MM.1S (cell line): ENCODE results near the gene NR5A2.

Experiments used
- DNase-seq: peaks from one replicate; pipeline ENCODE4 v3.0.0-alpha.2; 2015
- H2AFZ ChIP-seq: fragments of 300-600 bp; sonication (generic); 2 replicates; pipeline ENCODE4 v1.6.0; 2016; ENCODE audit warnings: antibody characterized with exemption, low read length
- H3F3A ChIP-seq: fragments of 300-600 bp; sonication (generic); 2 replicates; pipeline ENCODE4 v1.6.1; 2016; ENCODE audit warnings: mild to moderate bottlenecking, antibody characterized with exemption, low read length, moderate library complexity, mixed read lengths; ENCODE audit not compliant: insufficient read depth
- H3K27ac ChIP-seq: fragments of 300-600 bp; sonication (generic); 2 replicates; pipeline ENCODE4 v1.5.1; 2016; ENCODE audit warnings: mild to moderate bottlenecking, low read length
- H3K27me3 ChIP-seq: fragments of 300-600 bp; sonication (generic); replicated peaks from 2 replicates; pipeline ENCODE4 v1.6.0; 2016; ENCODE audit warnings: low read length; ENCODE audit not compliant: insufficient read depth
- H3K36me3 ChIP-seq: fragments of 300-600 bp; sonication (generic); replicated peaks from 2 replicates; pipeline ENCODE4 v1.6.1; 2016; ENCODE audit warnings: mild to moderate bottlenecking, low read length, mixed read lengths; ENCODE audit not compliant: insufficient read depth
- H3K4me1 ChIP-seq: fragments of 300-600 bp; sonication (generic); 2 replicates; pipeline ENCODE4 v1.6.1; 2016; ENCODE audit warnings: low read length, mixed read lengths
- H3K4me2 ChIP-seq: fragments of 300-600 bp; sonication (generic); 2 replicates; pipeline ENCODE4 v1.6.0; 2016; ENCODE audit warnings: low read depth, low read length
- H3K4me3 ChIP-seq: fragments of 300-600 bp; sonication (generic); 2 replicates; pipeline ENCODE4 v1.5.1; 2016; ENCODE audit warnings: low read length, mixed read lengths
- H3K79me2 ChIP-seq: fragments of 300-600 bp; sonication (generic); 2 replicates; pipeline ENCODE4 v1.6.1; 2016; ENCODE audit warnings: mixed run types, low read length, mixed read lengths
- H3K9ac ChIP-seq: fragments of 300-600 bp; sonication (generic); 2 replicates; pipeline ENCODE4 v1.6.1; 2016; ENCODE audit warnings: low read length, mixed read lengths
- H3K9me2 ChIP-seq: fragments of 300-600 bp; sonication (generic); replicated peaks from 2 replicates; pipeline ENCODE4 v1.6.1; 2016; ENCODE audit warnings: mild to moderate bottlenecking, low read length, mixed read lengths; ENCODE audit not compliant: insufficient read depth
- H3K9me3 ChIP-seq: fragments of 300-600 bp; sonication (generic); replicated peaks from 2 replicates; pipeline ENCODE4 v1.6.1; 2016; ENCODE audit warnings: mild to moderate bottlenecking, low read length, mixed read lengths; ENCODE audit not compliant: insufficient read depth
- H4K20me1 ChIP-seq: fragments of 300-600 bp; sonication (generic); 2 replicates; pipeline ENCODE4 v1.6.1; 2016; ENCODE audit warnings: mild to moderate bottlenecking, low read length, moderate library complexity, mixed read lengths; ENCODE audit not compliant: insufficient read depth
- CTCF ChIP-seq: fragments of 300-600 bp; sonication (generic); IDR thresholded peaks from 2 replicates; pipeline ENCODE4 v1.5.1; 2016; ENCODE audit warnings: antibody characterized with exemption, low read length, mixed read lengths
- EZH2 ChIP-seq: fragments of 300-600 bp; sonication (generic); optimal IDR thresholded peaks from 2 replicates; pipeline ENCODE3; 2017; ENCODE audit warnings: low read depth, mild to moderate bottlenecking, antibody characterized with exemption, low read length, mixed read lengths
- EZH2phosphoT487 ChIP-seq: fragments of 300-600 bp; sonication (generic); IDR thresholded peaks from 2 replicates; pipeline ENCODE4 v1.6.1; 2018; ENCODE audit warnings: antibody characterized with exemption, low read length

NR5A2 gene

GRCh38 chr1:200021577-200022238 lies 5.8 kb upstream of the NR5A2 start:
- Histone ChIP-seq H3K9me2 (no peaks in the 10 kb centered on the region), H3K27me3 (no peaks in the 10 kb centered on the region), H3K27ac (no peak overlapping the region), H3K79me2 (no peaks in the 10 kb centered on the region), H3K36me3 (no peaks in the 10 kb centered on the region), H3K9me3 (no peaks in the 10 kb centered on the region), H3K4me2 (no peak overlapping the region), H3K4me3 (no peak overlapping the region), H4K20me1 (no peaks in the 10 kb centered on the region), H3K4me1 (no peaks in the 10 kb centered on the region), H2AFZ (no peak overlapping the region), H3K9ac (no peak overlapping the region), H3F3A (no peaks in the 10 kb centered on the region)
- no peak for DNase-seq
- no peak for TF ChIP-seq CTCF
- no peak for TF ChIP-seq EZH2phosphoT487
- TF ChIP-seq EZH2, result no peak

GRCh38 chr1:200022239-200022804 lies 5.2 kb upstream of the NR5A2 start:
- Histone ChIP-seq H3K4me1 (no peaks in the 10 kb centered on the region), H3K4me2 (no peak overlapping the region), H3K4me3 (no peak overlapping the region), H4K20me1 (no peaks in the 10 kb centered on the region), H3K9ac (no peak overlapping the region), H3F3A (no peaks in the 10 kb centered on the region), H3K79me2 (no peaks in the 10 kb centered on the region), H3K36me3 (no peaks in the 10 kb centered on the region), H3K9me3 (no peaks in the 10 kb centered on the region), H3K27me3 (no peaks in the 10 kb centered on the region), H3K9me2 (no peaks in the 10 kb centered on the region), H2AFZ (no peak overlapping the region), H3K27ac (no peak overlapping the region)
- no peak for DNase-seq
- TF ChIP-seq CTCF, result no peak
- TF ChIP-seq EZH2, result no peak
- TF ChIP-seq EZH2phosphoT487, result no peak

GRCh38 chr1:200028586-200029034 lies 1.1 kb downstream of the NR5A2 start:
- peak overlapping the region; percentile 63 for H3K4me3 ChIP-seq
- H3K4me1 ChIP-seq, result 0 out of 2 replicates have a peak, but pooled peaks cover 5% of the 10 kb centered on the region
- no peaks in the 10 kb centered on the region for H4K20me1 ChIP-seq
- H3F3A ChIP-seq, result no peaks in the 10 kb centered on the region
- H3K27ac ChIP-seq, result no peak overlapping the region
- peak overlapping the region; percentile 22; the same call in 1 of the 2 replicates for H3K9ac ChIP-seq
- no peaks in the 10 kb centered on the region for H3K79me2 ChIP-seq
- TF ChIP-seq CTCF (no peak), EZH2 (no peak), EZH2phosphoT487 (no peak)
- no peaks in the 10 kb centered on the region for H3K9me3 ChIP-seq
- H2AFZ ChIP-seq, result peak overlapping the region; percentile 90
- no peaks in the 10 kb centered on the region for H3K9me2 ChIP-seq
- no peaks in the 10 kb centered on the region for H3K36me3 ChIP-seq
- peak overlapping the region; percentile 89 for H3K4me2 ChIP-seq
- no peak for DNase-seq
- H3K27me3 ChIP-seq, result peaks cover 14% of the 10 kb centered on the region; the same call in 1 of the 2 replicates
